Hematopoietic multipotent progenitor cell treated with erythropoietin and hydrocortisone succinate and interleukin-3 and kit ligand, for 6 days (in vitro differentiated cells): ENCODE measurements around the gene PCBP3.
"Not testable (repeated sequence)": the region's sequence is repeated elsewhere in the genome, so short reads cannot be mapped to it uniquely, and the experiment has no call there.

Experiments used
- DNase-seq: peaks from one replicate; pipeline ENCODE4 v3.0.0-alpha.2; 2015

Gene PCBP3

GRCh38 chr21:45698493-45699184 is 55.1 kb downstream of the PCBP3 start:
- DNase-seq = no peak

GRCh38 chr21:45699251-45699942 is 55.9 kb downstream of the PCBP3 start:
- no peak for DNase-seq

- DNase-seq = no peak
Observed at GRCh38 chr21:45699966-45700365, 56.4 kb downstream of the PCBP3 start.

- DNase-seq = no peak
Observed at GRCh38 chr21:45700461-45700860, 56.9 kb downstream of the PCBP3 start.

- no peak for DNase-seq
Observed at GRCh38 chr21:45704311-45705108, 61.0 kb downstream of the PCBP3 start.

GRCh38 chr21:45706299-45706698 is 62.8 kb downstream of the PCBP3 start:
- no peak for DNase-seq

- peak; percentile 6 for DNase-seq
Observed at GRCh38 chr21:45709173-45709572, 65.6 kb downstream of the PCBP3 start.

- DNase-seq = no peak
Observed at GRCh38 chr21:45709696-45710268, 66.3 kb downstream of the PCBP3 start.

GRCh38 chr21:45710306-45710705 is 66.8 kb downstream of the PCBP3 start:
- DNase-seq = not testable (repeated sequence)

- no peak for DNase-seq
Observed at GRCh38 chr21:45713613-45714012, 70.1 kb downstream of the PCBP3 start.

GRCh38 chr21:45715441-45715840 is 71.9 kb downstream of the PCBP3 start:
- no peak for DNase-seq

GRCh38 chr21:45718413-45718812 is 74.9 kb downstream of the PCBP3 start:
- no peak for DNase-seq

GRCh38 chr21:45719177-45719802 is 75.8 kb downstream of the PCBP3 start:
- no peak for DNase-seq

GRCh38 chr21:45720204-45720603 is 76.7 kb downstream of the PCBP3 start:
- not testable (repeated sequence) for DNase-seq

- no peak for DNase-seq
Observed at GRCh38 chr21:45721671-45722070, 78.1 kb downstream of the PCBP3 start.

GRCh38 chr21:45723049-45723958 is 79.8 kb downstream of the PCBP3 start:
- no peak for DNase-seq

- DNase-seq = no peak
Observed at GRCh38 chr21:45724345-45724961, 80.9 kb downstream of the PCBP3 start.

GRCh38 chr21:45724994-45725843 is 81.7 kb downstream of the PCBP3 start:
- no peak for DNase-seq

- DNase-seq = no peak
Observed at GRCh38 chr21:45725844-45726200, 82.3 kb downstream of the PCBP3 start.

GRCh38 chr21:45726438-45726837 is 82.9 kb downstream of the PCBP3 start:
- DNase-seq = no peak
